G401 (cell line): ENCODE results near the gene VCAN. TPM values are rescaled to one million over a fixed set of nuclear protein-coding genes. Genes with fewer than 3 reads are reported as not detected.
A peak's percentile ranks its signal among the peaks of the same experiment; 100 is the strongest.

Source experiments
- DNase-seq: peaks from one replicate; pipeline ENCODE4 v3.0.0-alpha.2; 2015; ENCODE audit warnings: low spot score
- in situ Hi-C: cut with HindIII; loops from 2 replicates; pipeline ENCODE4 v1.10.0; 2016; ENCODE audit warnings: low sequenced_read_pairs, mixed read lengths
- total RNA-seq: library from RNA; depleted of rRNA; stranded (reverse); fragments of >200 nt; shearing (Covaris generic); gene quantifications from 2 replicates; pipeline ENCODE4 v1.2.3, GENCODE V29; 2014

Gene VCAN
- total RNA-seq, 1 experiment from 2014 or later: 27.1 TPM

DNA sequence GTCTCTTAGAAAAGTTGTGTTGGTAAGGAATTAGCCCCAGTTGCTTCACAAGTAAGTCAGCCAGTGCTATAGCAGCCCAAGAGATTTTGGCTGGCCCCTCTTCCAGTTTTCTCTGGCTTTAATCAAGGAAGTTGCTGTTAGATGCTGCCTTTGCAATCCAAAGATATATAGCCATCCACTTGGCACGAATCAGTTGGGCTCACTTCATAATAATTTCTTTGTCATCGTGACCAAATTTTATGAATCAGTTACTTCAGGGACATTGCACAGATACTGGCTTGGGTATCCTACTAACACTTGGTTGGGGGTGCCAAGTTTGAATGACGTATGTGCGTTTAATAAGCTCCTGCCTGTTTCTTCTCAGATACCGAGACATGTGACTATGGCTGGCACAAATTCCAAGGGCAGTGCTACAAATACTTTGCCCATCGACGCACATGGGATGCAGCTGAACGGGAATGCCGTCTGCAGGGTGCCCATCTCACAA is 81.5 kb downstream of the VCAN start:
- in situ Hi-C loops: no loop called here
- DNase-seq: no peak

DNA sequence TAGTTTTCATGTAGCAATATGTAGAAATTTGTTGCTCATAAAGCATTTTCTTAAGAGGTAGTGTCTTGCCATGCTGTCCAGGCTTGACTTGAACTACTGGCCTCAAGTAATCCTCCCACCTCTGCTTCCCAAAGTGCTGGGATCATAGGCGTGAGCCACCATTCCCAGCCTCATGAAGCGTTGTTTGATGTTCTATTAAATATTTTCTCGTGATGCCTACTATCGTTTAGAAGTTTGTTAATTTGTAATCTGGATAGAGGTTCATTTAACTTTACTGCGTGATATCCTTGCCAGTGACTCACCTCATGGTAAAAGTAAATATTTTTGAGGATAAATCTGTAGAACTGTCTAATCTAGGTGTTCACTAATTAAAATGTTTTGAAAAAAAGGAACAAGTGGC is 82.6 kb downstream of the VCAN start:
- in situ Hi-C loops: no loop called here
- DNase-seq: no peak

DNA sequence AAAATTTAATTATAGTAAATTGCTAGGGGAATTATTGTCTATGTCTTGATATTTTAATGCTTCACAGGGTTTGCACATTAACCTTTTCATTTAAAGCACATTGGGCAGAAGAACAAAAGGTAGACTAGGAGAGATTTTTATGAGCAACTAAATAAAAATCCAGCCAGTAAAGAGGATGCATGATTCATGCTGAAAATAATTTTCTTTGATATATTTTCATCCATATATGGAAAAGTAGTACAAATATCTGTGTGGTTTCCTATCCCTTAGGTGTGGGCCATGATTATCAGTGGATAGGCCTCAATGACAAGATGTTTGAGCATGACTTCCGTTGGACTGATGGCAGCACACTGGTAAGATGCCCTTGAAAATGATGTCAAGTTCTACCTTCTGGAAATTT is 83.1 kb downstream of the VCAN start:
- no peak for DNase-seq
- in situ Hi-C loops: no loop called here

DNA sequence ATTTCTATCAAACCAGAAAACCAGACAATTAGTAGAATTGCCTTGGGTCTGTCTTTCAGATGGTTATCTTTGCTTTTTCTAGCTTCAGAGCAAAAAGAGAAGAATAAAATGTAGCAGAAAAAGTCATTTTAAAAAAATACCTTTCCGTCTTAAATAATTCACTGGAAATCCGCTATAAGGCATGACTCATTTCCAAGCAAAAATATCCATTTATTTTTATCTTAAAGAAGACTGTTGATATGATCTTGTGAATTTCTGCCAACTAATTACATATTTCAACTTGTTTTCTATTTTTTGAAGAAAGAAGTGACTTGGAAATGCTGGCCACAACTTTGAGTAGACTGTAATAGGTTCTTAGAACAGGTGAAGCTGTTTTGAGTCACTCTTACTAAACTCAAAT is 83.7 kb downstream of the VCAN start:
- no peak for DNase-seq
- in situ Hi-C loops: no loop called here

DNA sequence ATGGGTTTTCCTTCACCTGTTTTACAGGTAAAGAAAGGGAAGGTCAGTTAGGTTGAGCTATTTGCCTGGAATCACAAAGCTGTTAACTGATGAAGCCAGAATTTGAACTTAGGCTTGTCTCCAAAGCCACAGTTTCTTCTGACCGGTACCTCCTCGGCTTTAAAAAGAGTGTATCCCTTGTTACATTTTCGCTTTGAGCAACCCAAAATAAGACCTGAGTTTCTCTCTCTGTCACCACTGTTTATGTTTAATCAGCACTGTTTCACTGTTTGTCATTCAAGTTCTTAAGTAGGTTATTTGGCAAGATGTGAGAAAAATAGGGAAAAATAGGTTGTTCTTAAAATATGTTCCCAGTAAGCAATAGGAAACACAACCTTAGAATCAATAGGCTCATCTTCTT is 84.6 kb downstream of the VCAN start:
- DNase-seq: no peak
- in situ Hi-C loops: no loop called here

GRCh38 chr5:83559118-83559785 is 87.7 kb downstream of the VCAN start:
- no peak for DNase-seq
- in situ Hi-C loops: no loop called here

DNA sequence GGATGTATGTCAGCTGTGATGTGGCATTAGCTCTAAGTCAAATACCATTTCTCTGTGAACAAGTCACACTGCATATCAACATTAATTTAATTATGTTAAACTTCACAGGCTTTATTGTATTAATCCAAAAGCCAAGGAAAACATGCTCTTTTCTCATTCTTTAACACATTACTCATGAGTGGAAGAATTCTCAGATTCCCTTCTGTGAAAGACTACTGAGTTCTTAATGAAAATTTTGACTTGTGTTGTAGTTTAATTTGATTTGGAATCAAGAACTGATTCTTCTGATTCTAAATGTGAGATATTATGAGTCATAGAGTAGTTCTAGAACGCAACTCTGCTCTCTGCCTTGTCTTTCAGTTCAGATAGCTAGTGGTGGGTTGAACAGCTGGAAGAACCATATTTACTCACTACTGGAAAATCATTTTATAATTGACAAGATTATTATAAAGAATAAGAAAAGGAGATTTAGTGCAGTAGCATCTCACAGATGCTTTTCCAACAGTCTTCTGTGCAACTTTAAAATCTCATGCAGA is 90.6 kb downstream of the VCAN start:
- in situ Hi-C loops: no loop called here
- no peak for DNase-seq

DNA sequence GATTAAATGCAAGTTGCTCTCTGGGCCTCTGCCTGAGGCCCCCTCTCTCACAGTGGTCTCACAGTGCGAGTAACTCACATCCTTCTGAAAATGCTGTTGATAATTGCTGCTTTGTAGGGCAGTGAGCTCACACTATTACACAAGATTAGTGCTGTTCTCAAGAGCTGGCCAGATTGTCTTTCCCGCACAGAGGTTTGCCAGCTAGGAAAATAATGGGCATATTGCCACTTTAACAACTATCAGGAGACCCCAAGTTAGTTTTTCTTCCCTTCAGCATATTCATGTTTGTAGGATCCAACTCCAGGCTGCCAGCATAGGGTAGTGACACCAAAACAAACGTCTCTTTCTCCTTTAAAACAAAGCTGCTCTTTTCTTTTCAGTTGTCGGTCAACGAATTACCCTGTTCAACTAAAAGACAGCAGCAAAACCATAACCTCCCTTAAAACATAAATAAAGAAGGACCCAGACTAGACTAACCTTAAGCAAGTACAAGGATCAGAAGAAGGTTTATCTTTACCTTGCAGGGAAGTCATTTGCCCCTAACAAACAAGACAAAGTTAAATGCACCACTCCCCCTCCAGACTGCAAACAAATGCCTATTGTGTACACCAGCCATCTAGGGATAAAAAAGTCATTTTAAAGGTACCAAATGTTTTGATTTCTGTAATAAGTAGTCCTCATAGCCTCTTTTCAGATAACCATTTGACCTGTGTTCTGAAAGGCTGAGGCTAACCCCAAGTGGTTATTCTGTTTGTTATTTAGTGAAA is 91.4 kb downstream of the VCAN start:
- in situ Hi-C loops: no loop called here
- DNase-seq: no peak

- DNase-seq: no peak
- in situ Hi-C loops: no loop called here
These were observed 92.1 kb downstream of the VCAN start for GRCh38 chr5:83563631-83564030.

DNA sequence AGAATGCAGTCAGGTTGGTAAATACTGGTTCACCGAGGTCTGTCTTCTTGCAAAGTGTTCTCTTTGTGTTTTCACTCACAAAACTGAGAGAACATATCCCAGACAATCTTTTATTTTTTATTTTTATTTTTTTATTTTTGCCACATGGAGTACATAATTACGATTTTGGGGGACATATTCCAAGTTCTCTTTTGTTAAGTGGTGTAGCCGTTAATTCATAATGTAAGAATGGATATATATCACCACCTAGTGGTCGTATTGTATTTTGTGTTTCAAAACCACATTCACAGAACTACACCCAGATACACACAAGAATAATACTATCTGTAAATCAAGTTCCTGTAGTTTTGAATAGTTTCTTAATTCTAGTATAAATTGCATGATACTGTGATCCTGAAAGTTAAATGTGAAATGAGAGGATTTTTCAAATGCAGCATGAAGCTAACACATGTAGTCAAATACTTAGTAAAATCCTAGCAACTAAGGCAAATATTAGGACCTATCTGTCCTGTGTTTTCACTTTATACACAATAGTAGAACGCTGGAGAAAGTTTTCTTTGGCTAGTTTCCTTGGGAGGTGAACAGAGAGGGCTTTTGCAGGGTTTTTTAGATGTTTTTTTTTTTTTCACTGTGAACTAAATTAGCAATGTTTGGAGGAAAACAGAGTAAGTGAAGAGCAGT is 92.7 kb downstream of the VCAN start:
- in situ Hi-C loops: no loop called here
- DNase-seq: peak; percentile 48

DNA sequence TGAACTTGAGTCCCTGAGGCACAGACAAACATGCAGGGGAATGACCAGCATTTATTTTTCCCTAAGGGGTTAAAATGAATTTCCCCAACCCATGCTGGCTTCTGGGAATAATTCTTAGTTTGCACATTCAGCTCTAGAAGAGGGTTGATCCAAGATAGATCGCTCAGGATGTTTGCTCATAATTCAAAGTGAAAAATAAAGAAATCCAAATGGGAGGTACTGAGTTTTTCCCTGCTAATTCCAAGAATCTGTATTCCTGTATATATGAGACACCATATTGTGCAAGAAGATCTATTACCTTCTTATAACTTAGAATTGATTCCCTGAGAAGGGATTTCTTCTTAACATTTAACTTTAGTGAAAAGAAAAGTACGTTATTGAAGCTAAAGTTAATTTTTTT is 96.2 kb downstream of the VCAN start:
- in situ Hi-C loops: no loop called here
- DNase-seq: no peak

GRCh38 chr5:83568186-83568585 is 96.6 kb downstream of the VCAN start:
- in situ Hi-C loops: no loop called here
- DNase-seq: no peak

- DNase-seq: no peak
- in situ Hi-C loops: no loop called here
These were observed 99.4 kb downstream of the VCAN start for GRCh38 chr5:83570916-83571315.

DNA sequence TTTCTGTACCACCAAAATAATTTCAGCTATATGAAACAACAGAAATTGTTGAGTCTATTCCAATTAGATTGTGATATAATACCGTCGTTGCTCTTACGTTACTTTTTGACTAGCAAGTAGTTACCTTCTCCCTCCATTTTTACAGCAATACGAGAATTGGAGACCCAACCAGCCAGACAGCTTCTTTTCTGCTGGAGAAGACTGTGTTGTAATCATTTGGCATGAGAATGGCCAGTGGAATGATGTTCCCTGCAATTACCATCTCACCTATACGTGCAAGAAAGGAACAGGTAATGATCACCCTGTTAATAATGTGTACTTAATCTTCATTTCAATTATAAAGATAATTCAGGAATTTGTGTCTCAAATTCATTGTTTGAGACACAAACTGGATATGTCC is 100.7 kb downstream of the VCAN start:
- in situ Hi-C loops: no loop called here

DNA sequence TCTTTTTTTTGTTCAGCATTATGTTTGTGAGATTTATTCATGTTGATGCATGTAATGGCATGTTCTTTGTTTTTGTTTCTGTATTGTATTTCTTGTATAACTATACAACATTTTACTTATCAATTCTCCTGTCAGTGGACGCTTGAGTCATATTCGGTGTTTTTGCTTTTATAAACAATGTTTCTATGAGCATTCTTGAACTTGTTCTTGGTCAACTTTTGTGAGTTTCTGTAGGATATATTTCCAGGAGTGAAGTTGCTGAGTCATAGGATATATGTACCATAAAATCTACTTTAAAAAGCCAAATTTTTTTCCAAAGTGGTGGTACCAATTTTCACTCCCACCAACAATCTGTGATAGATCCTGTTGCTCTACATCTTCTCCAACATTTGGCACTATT is 104.8 kb downstream of the VCAN start:
- no peak for DNase-seq
- in situ Hi-C loops: no loop called here

More for the DNA sequence above, 100.7 kb downstream of the VCAN start:
- DNase-seq: no peak

- no peak for DNase-seq
- in situ Hi-C loops: no loop called here
These were observed 105.6 kb downstream of the VCAN start for GRCh38 chr5:83577036-83577636.

DNA sequence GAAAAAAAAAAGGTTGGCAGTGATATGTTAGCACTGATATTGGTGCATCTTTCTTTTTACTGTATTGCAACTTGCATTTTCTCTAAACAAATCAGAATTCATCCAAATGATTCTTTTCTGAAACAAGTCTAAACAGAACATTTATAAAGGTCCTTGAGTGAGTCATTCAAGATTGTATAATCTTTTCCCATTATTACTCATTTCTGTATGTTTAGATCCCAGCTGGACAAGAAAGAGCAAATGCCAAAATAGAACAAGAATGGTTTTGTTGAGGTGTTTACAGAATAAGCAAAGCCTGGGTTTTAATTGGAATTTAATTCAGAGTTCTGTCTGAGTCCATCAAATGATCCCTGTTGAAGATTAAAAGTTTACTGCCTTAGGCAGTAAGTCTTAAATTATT is 112.3 kb downstream of the VCAN start:
- in situ Hi-C loops: no loop called here
- DNase-seq: no peak

DNA sequence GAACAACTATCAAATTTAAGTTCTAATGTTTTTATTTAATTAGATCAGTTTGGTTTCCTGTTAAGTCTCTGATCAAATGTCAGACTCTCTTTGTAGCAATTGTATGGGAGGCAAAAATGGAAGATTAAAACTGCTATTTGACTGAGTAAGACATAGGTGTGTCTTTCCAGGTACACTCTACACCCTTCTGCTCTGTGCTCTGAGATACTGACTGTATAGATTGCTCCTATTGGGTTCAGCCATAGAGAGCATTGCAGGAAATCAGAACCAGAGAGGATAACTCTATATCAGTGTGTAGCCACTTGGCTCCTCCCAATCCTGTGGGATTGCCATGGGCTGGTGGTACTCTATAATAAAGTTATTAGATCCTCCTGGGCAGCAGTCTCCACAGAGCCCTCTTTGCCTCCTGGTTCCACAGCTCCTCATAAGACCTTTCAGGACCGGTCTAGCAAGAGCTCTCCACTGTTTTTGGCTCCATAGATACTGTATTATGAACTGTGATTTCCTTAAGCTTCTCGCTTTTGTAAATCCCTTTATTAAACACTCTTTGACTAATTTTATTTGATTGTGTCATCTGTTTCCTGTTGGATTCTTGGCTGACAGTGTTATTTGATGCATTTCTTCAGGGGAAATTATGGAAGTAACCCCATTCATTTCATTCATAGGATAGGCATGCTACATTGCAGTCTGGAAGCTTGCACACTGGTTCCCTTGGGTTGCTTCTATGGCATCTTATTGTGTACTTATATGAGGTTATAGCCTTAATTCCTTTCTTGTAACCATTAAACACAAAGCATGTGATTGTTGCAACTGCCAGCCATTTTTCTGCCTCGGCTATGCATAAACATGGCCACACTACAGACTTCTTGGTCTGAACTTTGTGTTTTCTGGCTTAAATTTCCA is 115.6 kb downstream of the VCAN start:
- in situ Hi-C loops: no loop called here

GRCh38 chr5:83589786-83590185 is 118.2 kb downstream of the VCAN start:
- in situ Hi-C loops: no loop called here
- DNase-seq: no peak

More for the DNA sequence above, 115.6 kb downstream of the VCAN start:
- DNase-seq: no peak
